ENCODE results near the gene PACRG.
"Not testable (repeated sequence)": the region's sequence is repeated elsewhere in the genome, so short reads cannot be mapped to it uniquely, and the experiment has no call there.

The PACRG gene

GRCh38 chr6:162965366-162965765, 237.6 kb downstream of the PACRG start:
- H3K4me3 ChIP-seq (ENCODE audit: low read length), result no peak overlapping the region
- no peak for TF ChIP-seq CTCF (IDR thresholded peaks at IDR 0.05; ENCODE audit: insufficient read depth, low read depth, low read length, missing control alignments)
- DNase-seq (ENCODE audit: low read depth), result no peak

- H3K4me3 ChIP-seq (ENCODE audit: low read length), result no peak overlapping the region
- no peak for DNase-seq (ENCODE audit: low read depth)
- TF ChIP-seq CTCF (IDR thresholded peaks at IDR 0.05; ENCODE audit: insufficient read depth, low read depth, low read length, missing control alignments), result no peak
Measured at GRCh38 chr6:162970246-162970645, 242.5 kb downstream of the PACRG start.

- H3K4me3 ChIP-seq (ENCODE audit: low read length), result no peak overlapping the region
- no peak for DNase-seq (ENCODE audit: low read depth)
- TF ChIP-seq CTCF (IDR thresholded peaks at IDR 0.05; ENCODE audit: insufficient read depth, low read depth, low read length, missing control alignments), result no peak
Measured at GRCh38 chr6:162971356-162971755, 243.6 kb downstream of the PACRG start.

GRCh38 chr6:162973151-162973872, 245.5 kb downstream of the PACRG start:
- TF ChIP-seq CTCF (IDR thresholded peaks at IDR 0.05; ENCODE audit: insufficient read depth, low read depth, low read length, missing control alignments), result no peak

GRCh38 chr6:162973980-162974379, 246.2 kb downstream of the PACRG start:
- DNase-seq (ENCODE audit: low read depth), result no peak
- no peak for TF ChIP-seq CTCF (IDR thresholded peaks at IDR 0.05; ENCODE audit: insufficient read depth, low read depth, low read length, missing control alignments)
- no peak overlapping the region for H3K4me3 ChIP-seq (ENCODE audit: low read length)

More at GRCh38 chr6:162973151-162973872, 245.5 kb downstream of the PACRG start:
- no peak for DNase-seq (ENCODE audit: low read depth)
- H3K4me3 ChIP-seq (ENCODE audit: low read length), result no peak overlapping the region

- no peak for TF ChIP-seq CTCF (IDR thresholded peaks at IDR 0.05; ENCODE audit: insufficient read depth, low read depth, low read length, missing control alignments)
- DNase-seq (ENCODE audit: low read depth), result no peak
- no peak overlapping the region for H3K4me3 ChIP-seq (ENCODE audit: low read length)
Measured at GRCh38 chr6:162974685-162975084, 246.9 kb downstream of the PACRG start.

- DNase-seq (ENCODE audit: low read depth), result no peak
- H3K4me3 ChIP-seq (ENCODE audit: low read length), result no peak overlapping the region
- no peak for TF ChIP-seq CTCF (IDR thresholded peaks at IDR 0.05; ENCODE audit: insufficient read depth, low read depth, low read length, missing control alignments)
Measured at GRCh38 chr6:162976141-162976540, 248.4 kb downstream of the PACRG start.

- H3K4me3 ChIP-seq (ENCODE audit: low read length); DNase-seq (ENCODE audit: low read depth): not testable (repeated sequence)
Measured at GRCh38 chr6:162983234-162983633, 255.5 kb downstream of the PACRG start.
